MM.1S (cell line): ENCODE results near the gene RHOH.

ENCODE experiments used
- DNase-seq: peaks from one replicate; pipeline ENCODE4 v3.0.0-alpha.2; 2015
- H2AFZ ChIP-seq: fragments of 300-600 bp; sonication (generic); 2 replicates; pipeline ENCODE4 v1.6.0; 2016; ENCODE audit warnings: antibody characterized with exemption, low read length
- H3F3A ChIP-seq: fragments of 300-600 bp; sonication (generic); 2 replicates; pipeline ENCODE4 v1.6.1; 2016; ENCODE audit warnings: mild to moderate bottlenecking, antibody characterized with exemption, low read length, moderate library complexity, mixed read lengths; ENCODE audit not compliant: insufficient read depth
- H3K27ac ChIP-seq: fragments of 300-600 bp; sonication (generic); 2 replicates; pipeline ENCODE4 v1.5.1; 2016; ENCODE audit warnings: mild to moderate bottlenecking, low read length
- H3K27me3 ChIP-seq: fragments of 300-600 bp; sonication (generic); replicated peaks from 2 replicates; pipeline ENCODE4 v1.6.0; 2016; ENCODE audit warnings: low read length; ENCODE audit not compliant: insufficient read depth
- H3K36me3 ChIP-seq: fragments of 300-600 bp; sonication (generic); replicated peaks from 2 replicates; pipeline ENCODE4 v1.6.1; 2016; ENCODE audit warnings: mild to moderate bottlenecking, low read length, mixed read lengths; ENCODE audit not compliant: insufficient read depth
- H3K4me1 ChIP-seq: fragments of 300-600 bp; sonication (generic); 2 replicates; pipeline ENCODE4 v1.6.1; 2016; ENCODE audit warnings: low read length, mixed read lengths
- H3K4me2 ChIP-seq: fragments of 300-600 bp; sonication (generic); 2 replicates; pipeline ENCODE4 v1.6.0; 2016; ENCODE audit warnings: low read depth, low read length
- H3K4me3 ChIP-seq: fragments of 300-600 bp; sonication (generic); 2 replicates; pipeline ENCODE4 v1.5.1; 2016; ENCODE audit warnings: low read length, mixed read lengths
- H3K79me2 ChIP-seq: fragments of 300-600 bp; sonication (generic); 2 replicates; pipeline ENCODE4 v1.6.1; 2016; ENCODE audit warnings: mixed run types, low read length, mixed read lengths
- H3K9ac ChIP-seq: fragments of 300-600 bp; sonication (generic); 2 replicates; pipeline ENCODE4 v1.6.1; 2016; ENCODE audit warnings: low read length, mixed read lengths
- H3K9me2 ChIP-seq: fragments of 300-600 bp; sonication (generic); replicated peaks from 2 replicates; pipeline ENCODE4 v1.6.1; 2016; ENCODE audit warnings: mild to moderate bottlenecking, low read length, mixed read lengths; ENCODE audit not compliant: insufficient read depth
- H3K9me3 ChIP-seq: fragments of 300-600 bp; sonication (generic); replicated peaks from 2 replicates; pipeline ENCODE4 v1.6.1; 2016; ENCODE audit warnings: mild to moderate bottlenecking, low read length, mixed read lengths; ENCODE audit not compliant: insufficient read depth
- H4K20me1 ChIP-seq: fragments of 300-600 bp; sonication (generic); 2 replicates; pipeline ENCODE4 v1.6.1; 2016; ENCODE audit warnings: mild to moderate bottlenecking, low read length, moderate library complexity, mixed read lengths; ENCODE audit not compliant: insufficient read depth
- EZH2 ChIP-seq: fragments of 300-600 bp; sonication (generic); optimal IDR thresholded peaks from 2 replicates; pipeline ENCODE3; 2017; ENCODE audit warnings: low read depth, mild to moderate bottlenecking, antibody characterized with exemption, low read length, mixed read lengths
- EZH2phosphoT487 ChIP-seq: fragments of 300-600 bp; sonication (generic); IDR thresholded peaks from 2 replicates; pipeline ENCODE4 v1.6.1; 2018; ENCODE audit warnings: antibody characterized with exemption, low read length
- TF ChIP-seq, protein P1 (sequence below): fragments of 300-600 bp; sonication (generic); IDR thresholded peaks from 2 replicates; pipeline ENCODE4 v1.5.1; 2016; ENCODE audit warnings: antibody characterized with exemption, low read length, mixed read lengths

The RHOH gene

DNA sequence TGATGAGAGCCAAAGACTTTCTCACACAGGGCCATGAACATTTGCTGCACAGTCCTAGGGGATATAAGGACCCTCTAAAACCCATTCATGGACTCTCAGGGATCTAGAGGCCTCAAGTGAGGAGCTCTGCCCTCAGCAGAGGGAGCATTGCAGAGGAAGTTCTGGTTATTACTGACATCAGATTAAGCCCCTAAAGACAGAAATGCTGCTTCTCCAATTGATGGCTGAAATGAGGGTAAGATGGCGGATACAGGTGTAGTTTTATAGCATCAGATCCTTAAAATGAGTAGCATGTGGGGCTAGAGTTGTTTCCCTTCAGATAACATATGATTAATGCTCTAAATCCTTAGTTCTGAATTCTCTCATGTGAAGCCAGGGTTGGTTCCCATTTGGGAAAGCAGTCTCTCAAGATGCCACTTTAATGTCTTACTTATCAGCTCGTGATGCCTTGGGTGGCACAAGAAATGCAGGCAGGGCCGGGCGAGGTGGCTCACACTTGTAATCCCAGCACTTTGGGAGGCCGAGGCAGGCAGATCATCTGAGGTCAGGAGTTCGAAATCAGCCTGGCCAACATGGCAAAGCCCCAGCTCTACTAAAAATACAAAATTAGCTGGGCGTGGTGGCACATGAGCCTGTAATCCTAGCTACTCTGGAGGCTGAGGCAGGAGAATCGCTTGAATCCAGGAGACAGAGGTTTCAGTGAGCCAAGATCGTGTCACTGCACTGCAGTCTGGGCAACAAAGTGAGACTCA lies 7.9 kb downstream of the RHOH start:
- Histone ChIP-seq H3K9me2 (no peaks in the 10 kb centered on the region), H2AFZ (no peak overlapping the region), H3K4me2 (peak overlapping the region; percentile 96), H4K20me1 (peaks cover 26% of the 10 kb centered on the region), H3K4me3 (peak overlapping the region; percentile 62), H3K27me3 (no peaks in the 10 kb centered on the region), H3K27ac (peak overlapping the region; percentile 97), H3K9ac (peak overlapping the region; percentile 95), H3K79me2 (peaks cover 99% of the 10 kb centered on the region), H3F3A (peaks cover 60% of the 10 kb centered on the region), H3K4me1 (peaks cover 33% of the 10 kb centered on the region), H3K36me3 (peaks cover 4% of the 10 kb centered on the region), H3K9me3 (no peaks in the 10 kb centered on the region)
- DNase-seq = peak; percentile 10
- TF ChIP-seq EZH2phosphoT487 = no peak
- TF ChIP-seq EZH2 = no peak
- TF ChIP-seq, protein P1, sequence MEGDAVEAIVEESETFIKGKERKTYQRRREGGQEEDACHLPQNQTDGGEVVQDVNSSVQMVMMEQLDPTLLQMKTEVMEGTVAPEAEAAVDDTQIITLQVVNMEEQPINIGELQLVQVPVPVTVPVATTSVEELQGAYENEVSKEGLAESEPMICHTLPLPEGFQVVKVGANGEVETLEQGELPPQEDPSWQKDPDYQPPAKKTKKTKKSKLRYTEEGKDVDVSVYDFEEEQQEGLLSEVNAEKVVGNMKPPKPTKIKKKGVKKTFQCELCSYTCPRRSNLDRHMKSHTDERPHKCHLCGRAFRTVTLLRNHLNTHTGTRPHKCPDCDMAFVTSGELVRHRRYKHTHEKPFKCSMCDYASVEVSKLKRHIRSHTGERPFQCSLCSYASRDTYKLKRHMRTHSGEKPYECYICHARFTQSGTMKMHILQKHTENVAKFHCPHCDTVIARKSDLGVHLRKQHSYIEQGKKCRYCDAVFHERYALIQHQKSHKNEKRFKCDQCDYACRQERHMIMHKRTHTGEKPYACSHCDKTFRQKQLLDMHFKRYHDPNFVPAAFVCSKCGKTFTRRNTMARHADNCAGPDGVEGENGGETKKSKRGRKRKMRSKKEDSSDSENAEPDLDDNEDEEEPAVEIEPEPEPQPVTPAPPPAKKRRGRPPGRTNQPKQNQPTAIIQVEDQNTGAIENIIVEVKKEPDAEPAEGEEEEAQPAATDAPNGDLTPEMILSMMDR = no peak

DNA sequence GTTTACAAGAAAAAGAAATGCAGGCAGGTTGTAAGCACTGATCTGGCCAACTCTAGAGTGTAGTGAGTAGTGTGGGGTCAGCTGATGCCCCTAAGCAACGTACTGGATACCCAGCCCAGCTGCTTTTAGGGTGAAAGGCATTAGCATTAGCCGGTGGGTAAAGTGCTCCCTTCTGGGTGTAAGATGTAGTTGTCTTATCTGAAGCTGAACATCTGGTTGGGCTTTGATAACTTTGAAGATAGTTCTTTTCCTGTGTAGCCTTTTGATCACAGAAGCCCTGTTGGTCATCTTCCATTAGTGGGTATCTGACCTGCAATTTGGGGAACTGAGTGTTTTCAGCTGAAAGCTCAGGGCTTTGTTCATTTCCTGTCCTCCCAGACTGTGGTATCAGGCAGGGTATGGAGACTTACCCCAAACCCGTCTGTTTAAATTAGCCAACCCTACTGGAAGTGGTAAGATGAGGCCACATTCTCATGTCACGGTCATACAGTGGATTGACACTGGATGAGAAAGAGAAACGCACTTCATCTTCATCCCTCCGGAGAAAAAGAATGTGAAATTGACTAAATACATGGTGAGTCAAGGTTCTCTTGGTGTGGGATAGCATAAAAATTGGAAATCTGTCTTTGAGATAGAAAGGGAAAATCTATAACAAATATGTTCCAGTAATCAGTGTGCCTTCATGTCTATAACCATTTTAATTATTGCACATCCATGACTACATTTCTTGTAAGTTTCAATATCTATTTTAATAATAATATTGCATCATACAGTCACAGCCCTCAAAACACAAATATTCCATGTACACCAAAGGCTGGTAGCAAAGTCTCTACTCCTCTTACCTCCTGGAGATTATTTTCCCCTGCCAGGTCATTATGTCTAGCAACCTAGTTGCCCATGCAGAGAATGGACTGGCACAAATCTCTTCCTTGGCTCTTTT lies 8.7 kb downstream of the RHOH start:
- Histone ChIP-seq H3K9me2 (no peaks in the 10 kb centered on the region), H3K4me2 (peak overlapping the region; percentile 96), H3K9me3 (no peaks in the 10 kb centered on the region), H3K36me3 (peaks cover 11% of the 10 kb centered on the region), H3K9ac (peak overlapping the region; percentile 95), H3K79me2 (peaks cover 99% of the 10 kb centered on the region), H4K20me1 (peaks cover 34% of the 10 kb centered on the region), H3K27ac (peak overlapping the region; percentile 97), H3K27me3 (no peaks in the 10 kb centered on the region), H2AFZ (no peak overlapping the region), H3K4me1 (peaks cover 38% of the 10 kb centered on the region), H3F3A (peaks cover 52% of the 10 kb centered on the region), H3K4me3 (peak overlapping the region; percentile 62)
- TF ChIP-seq, protein P1 = no peak
- no peak for TF ChIP-seq EZH2
- no peak for TF ChIP-seq EZH2phosphoT487
- DNase-seq = peak; percentile 86

DNA sequence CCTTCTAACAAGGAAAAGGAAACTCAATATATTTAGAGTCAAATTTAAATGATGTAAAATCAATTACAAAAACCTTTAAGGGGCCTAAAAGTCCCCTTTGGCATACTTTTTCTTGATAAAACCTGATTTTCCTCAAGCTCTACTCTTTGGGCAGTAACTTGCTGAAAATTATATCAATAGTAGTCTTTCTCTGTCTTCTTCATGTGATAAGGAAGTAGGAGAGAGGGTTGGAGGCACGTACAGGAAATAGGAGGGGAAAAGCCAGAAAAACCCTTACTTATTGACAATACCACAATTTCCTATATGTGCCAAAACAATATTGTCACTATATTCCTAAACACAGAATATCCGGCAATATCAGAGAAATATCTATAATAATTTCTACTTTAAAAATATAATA lies 9.6 kb downstream of the RHOH start:
- Histone ChIP-seq H3K27ac (peak overlapping the region; percentile 97), H3K4me3 (peak overlapping the region; percentile 62), H3K4me1 (peaks cover 38% of the 10 kb centered on the region), H3K4me2 (peak overlapping the region; percentile 96), H3K27me3 (no peaks in the 10 kb centered on the region), H3K36me3 (peaks cover 8% of the 10 kb centered on the region), H3F3A (peaks cover 43% of the 10 kb centered on the region), H3K9me3 (no peaks in the 10 kb centered on the region), H4K20me1 (peaks cover 42% of the 10 kb centered on the region), H3K9ac (peak overlapping the region; percentile 95; the same call in 1 of the 2 replicates), H3K79me2 (peaks cover 99% of the 10 kb centered on the region), H2AFZ (no peak overlapping the region), H3K9me2 (no peaks in the 10 kb centered on the region)
- TF ChIP-seq EZH2 = no peak
- TF ChIP-seq, protein P1 = no peak
- TF ChIP-seq EZH2phosphoT487 = no peak
- DNase-seq = no peak
